ENCODE results near the gene PLET1. TPM values are rescaled to one million over a fixed set of nuclear protein-coding genes. Genes with fewer than 3 reads are reported as not detected.
"Not testable (repeated sequence)": the region's sequence is repeated elsewhere in the genome, so short reads cannot be mapped to it uniquely, and the experiment has no call there.

The PLET1 gene
- total RNA-seq, 1 donor from 2014 or later: not detected

GRCh38 chr11:112216561-112217105, 44.0 kb downstream of the PLET1 start:
- intact Hi-C loops (cut with micrococcal nuclease): no loop called here

DNA sequence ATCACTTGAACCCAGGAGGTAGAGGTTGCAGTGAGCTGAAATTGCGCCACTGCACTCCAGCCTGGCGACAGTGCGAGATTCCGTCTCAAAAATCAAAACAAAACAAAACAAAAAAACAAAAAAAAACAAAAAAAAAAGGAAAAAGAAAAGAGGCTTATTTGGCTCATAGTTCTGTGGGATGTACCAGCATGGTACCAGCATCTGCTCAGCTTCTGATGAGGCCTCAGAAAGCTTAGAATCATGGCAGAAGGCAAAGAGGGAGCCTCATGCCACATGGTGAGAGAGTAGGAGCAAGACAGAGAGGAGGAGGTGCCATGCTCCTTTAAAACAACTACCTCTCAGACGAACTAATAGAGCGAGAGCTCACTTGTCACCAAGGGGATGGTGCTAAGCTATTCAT, 45.0 kb downstream of the PLET1 start:
- intact Hi-C loops (cut with micrococcal nuclease): no loop called here

DNA sequence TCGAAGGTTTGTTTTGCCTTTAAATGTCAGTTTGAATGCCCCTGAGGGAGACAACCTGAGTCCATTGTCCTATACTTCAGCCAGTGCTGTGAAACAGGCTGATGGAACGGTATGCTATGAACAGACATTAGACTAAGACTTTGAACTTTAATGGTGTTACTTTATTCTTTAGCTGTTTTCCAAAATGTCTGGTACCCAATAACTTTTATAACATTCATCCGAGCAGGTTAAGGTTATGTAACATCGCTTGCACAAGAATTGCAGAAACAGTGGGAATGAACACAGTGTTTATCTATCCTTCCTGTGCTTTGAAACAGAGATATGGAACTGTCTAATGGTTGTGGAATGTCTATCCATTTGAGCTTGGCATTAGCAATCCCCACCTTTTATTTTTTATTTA, 46.9 kb downstream of the PLET1 start:
- intact Hi-C loops (cut with micrococcal nuclease): no loop called here

GRCh38 chr11:112212710-112213109, 48.0 kb downstream of the PLET1 start:
- intact Hi-C loops (cut with micrococcal nuclease): no loop called here

- intact Hi-C loops (cut with micrococcal nuclease): no loop called here
Measured at GRCh38 chr11:112212290-112212689, 48.4 kb downstream of the PLET1 start.

DNA sequence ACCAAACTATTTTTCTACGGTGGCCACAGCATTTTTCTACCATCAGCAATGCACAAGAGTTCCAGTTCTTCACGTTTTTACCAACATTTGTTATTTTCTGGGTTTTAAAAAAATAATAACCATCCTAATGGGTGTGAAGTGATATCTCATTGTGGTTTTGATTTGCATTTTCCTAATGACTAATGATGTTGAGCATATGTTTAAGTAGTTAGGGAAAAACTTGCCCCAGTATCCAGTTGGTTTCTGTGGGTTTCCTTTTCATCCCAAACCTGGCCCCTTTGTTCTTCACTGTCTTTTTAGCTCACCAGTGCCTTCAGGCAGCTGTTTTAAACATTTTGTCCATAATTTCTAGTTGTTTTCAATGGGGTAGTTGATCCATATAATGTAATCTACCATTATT, 49.1 kb downstream of the PLET1 start:
- intact Hi-C loops (cut with micrococcal nuclease): no loop called here

DNA sequence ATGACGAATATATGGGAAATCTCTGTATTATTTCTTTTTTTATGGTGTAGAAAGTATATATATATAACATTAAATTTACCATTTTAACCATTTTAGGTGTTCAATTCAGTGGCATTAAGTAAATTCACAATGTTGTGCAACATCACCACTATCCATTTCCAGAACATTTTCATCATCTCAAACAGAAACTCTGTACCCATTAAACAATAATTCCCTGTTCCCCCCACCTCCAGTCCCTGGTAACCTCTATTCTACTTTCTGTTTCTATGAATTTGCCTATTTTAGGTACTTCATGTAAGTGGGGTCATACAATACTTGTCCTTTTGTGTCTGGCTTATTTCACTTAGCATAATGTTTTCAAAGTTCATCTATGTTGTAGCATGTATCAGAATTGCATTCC, 49.8 kb downstream of the PLET1 start:
- intact Hi-C loops (cut with micrococcal nuclease): no loop called here

- intact Hi-C loops (cut with micrococcal nuclease): no loop called here
Measured at GRCh38 chr11:112206071-112206470, 54.6 kb downstream of the PLET1 start.

DNA sequence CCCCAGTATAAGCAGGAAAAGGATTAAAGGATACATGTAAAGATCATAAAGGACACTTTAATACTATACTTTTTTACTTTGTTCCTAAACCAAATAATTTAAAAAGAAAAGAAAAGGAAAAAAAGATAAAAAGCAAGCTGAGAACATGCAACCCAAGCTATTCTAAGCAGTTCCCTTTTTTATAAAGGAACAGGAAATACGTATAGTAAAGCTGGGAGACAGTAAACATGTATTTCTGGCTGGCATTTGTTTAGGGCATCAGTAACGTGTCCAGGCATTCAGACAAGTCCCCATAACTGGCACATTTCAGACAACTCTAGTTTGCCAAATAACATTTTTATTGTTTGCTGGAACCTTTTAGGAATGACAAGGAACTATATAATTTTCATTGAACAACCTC, 60.4 kb downstream of the PLET1 start:
- intact Hi-C loops (cut with micrococcal nuclease): no loop called here

DNA sequence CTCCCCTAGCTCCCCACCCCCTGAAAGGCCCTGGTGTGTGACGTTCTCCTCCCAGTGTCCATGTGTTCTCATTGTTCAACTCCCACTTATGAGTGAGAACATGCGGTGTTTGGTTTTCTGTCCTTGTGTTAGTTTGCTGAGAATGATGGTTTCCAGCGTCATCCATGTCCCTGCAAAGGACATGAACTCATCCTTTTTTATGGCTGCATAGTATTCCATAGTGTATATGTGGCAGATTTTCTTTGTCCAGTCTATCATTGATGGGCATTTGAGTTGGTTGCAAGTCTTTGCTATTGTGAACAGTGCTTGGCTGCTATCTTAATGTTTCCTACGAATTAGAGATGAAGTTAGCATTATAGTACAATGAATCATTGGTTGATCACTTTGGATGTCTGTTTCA, 61.6 kb downstream of the PLET1 start:
- intact Hi-C loops (cut with micrococcal nuclease): not testable (repeated sequence)

Other genes starting within 250 kb of the PLET1 start
- gene DLAT, start 235.5 kb downstream of the PLET1 start, total RNA-seq: 31.1 and 31.7 TPM in 2 replicates
- gene PIH1D2, start 186.8 kb downstream of the PLET1 start, total RNA-seq: not detected in 2 replicates
- 20.6 and 22.5 TPM in 2 replicates for gene NKAPD1, start 186.6 kb downstream of the PLET1 start, total RNA-seq
- 52.0 and 60.2 TPM in 2 replicates for gene TIMM8B, start 174.1 kb downstream of the PLET1 start, total RNA-seq
- 84.0 and 86.2 TPM in 2 replicates for gene SDHD, start 174.0 kb downstream of the PLET1 start, total RNA-seq
- gene IL18, start 96.8 kb downstream of the PLET1 start, total RNA-seq: 0.17 and 0.39 TPM in 2 replicates
- gene TEX12, start 93.5 kb downstream of the PLET1 start, total RNA-seq: 0.46 TPM in 1 of 2 replicates, not detected in the other
- gene BCO2, start 85.3 kb downstream of the PLET1 start, total RNA-seq: 1.7 and 2.2 TPM in 2 replicates
- gene PTS, start 34.4 kb downstream of the PLET1 start, total RNA-seq: 23.5 and 24.8 TPM in 2 replicates

Measured in T-helper 1 cell treated with Interleukin-12 subunit alpha and Interleukin-12 subunit beta and Interleukin-4 antibody, amounts not matched to agents 30 ng/mL and 1 ng/mL, for 36 hours (primary cell).